Heart right ventricle (tissue), 16 donors: ENCODE results near the gene ZNF573. TPM values are rescaled to one million over a fixed set of nuclear protein-coding genes. Genes with fewer than 3 reads are reported as not detected.
"Not testable (repeated sequence)": the region's sequence is repeated elsewhere in the genome, so short reads cannot be mapped to it uniquely, and the experiment has no call there.

Source experiments
- ATAC-seq, 8 donors: fragments of 200-7000 bp; cut with Tn5 transposase; one replicate each; pipeline ENCODE4 v1.9.1; 2020; ENCODE audit warnings: mild to moderate bottlenecking in 8 of 8, moderate library complexity in 8 of 8, moderate number of reproducible peaks in 1 of 8
- DNase-seq, 2 donors: peaks; one replicate each; pipeline ENCODE4 v3.0.0-alpha.2; 2020
- H3K27ac ChIP-seq, 10 donors: fragments of 200-600 bp; sonication (generic) in 2 of 10; one replicate each; pipeline versions ENCODE4 v1.5.0 to v1.8.0; 2020 to 2022; ENCODE audit warnings: mild to moderate bottlenecking in 3 of 10
- H3K27me3 ChIP-seq, 7 donors: fragments of 200-600 bp; one replicate each; pipeline ENCODE4 v1.8.0; 2021 to 2022; ENCODE audit warnings: mild to moderate bottlenecking in 2 of 7
- H3K36me3 ChIP-seq, 9 donors: fragments of 200-600 bp; sonication (generic) in 1 of 9; one replicate each; pipeline versions ENCODE4 v1.5.0 to v1.8.0; 2020 to 2022; ENCODE audit warnings: mild to moderate bottlenecking in 2 of 9
- H3K4me1 ChIP-seq, 9 donors: fragments of 200-600 bp; sonication (generic) in 1 of 9; one replicate each; pipeline versions ENCODE4 v1.5.0 to v1.8.0; 2020 to 2022; ENCODE audit warnings: mild to moderate bottlenecking in 4 of 9
- H3K4me3 ChIP-seq, 10 donors: fragments of 200-600 bp; sonication (generic) in 2 of 10; one replicate each; pipeline versions ENCODE4 v1.5.0 to v1.8.0; 2020 to 2022; ENCODE audit warnings: mild to moderate bottlenecking in 7 of 10, moderate library complexity in 2 of 10
- H3K9me3 ChIP-seq, 11 donors: fragments of 200-600 bp in 10 of 11; sonication (generic) in 2 of 11; one replicate each; pipeline versions ENCODE4 v1.5.0 to v1.8.0; 2013 to 2022; ENCODE audit warnings: mild to moderate bottlenecking in 2 of 11, control low read depth in 1 of 11, moderate library complexity in 1 of 11
- WGBS, 2 donors: extraction: QIAGEN DNeasy Blood & Tissue Kit; methylation state at CpG; one replicate each; pipeline ENCODE4 v1.1.7; 2013; ENCODE audit warnings: inconsistent platforms in 1 of 2; 5-methylcytosine and 5-hydroxymethylcytosine counted together
- intact Hi-C, 10 donors: fragments of 100-400 bp; cut with DNase I; formaldehyde crosslinking; loops; one replicate each; pipeline versions ENCODE4 v1.11.1 to v1.14.2; 2022
- polyA plus RNA-seq, 2 donors: library from polyadenylated mRNA; stranded (reverse); fragments of 200-250 nt; gene quantifications; one replicate each; pipeline ENCODE4 v1.2.3, GENCODE V29; 2013
- total RNA-seq, 10 donors: library from RNA; stranded (reverse); fragmentation: NEBNext Ultra II Directional in 3 of 10; extraction: Animal tissue kit (Norgen Biotek cat#: 25700) in 3 of 10; gene quantifications; one replicate each; pipeline versions ENCODE4 v1.2.1 to v1.2.4, GENCODE V29; 2021 to 2023
- TF ChIP-seq, protein P1 (sequence below), 9 donors: fragments of 200-600 bp; sonication (generic) in 2 of 9; IDR thresholded peaks; one replicate each; pipeline versions ENCODE4 v1.5.0 to v1.8.0; 2021 to 2022; ENCODE audit warnings: antibody characterized with exemption in 9 of 9, mild to moderate bottlenecking in 5 of 9, moderate library complexity in 1 of 9
- donor health status: Arrhythmogenic right ventricular cardiomyopathy.
- donor health status: ischemic (EF 13 %, LVEDD 7.1; RV severe dilation, severe dysfunction).
- donor health status: healthy with polysubstance abuse.
- donor health status: DM: no; HTN: yes; CAD: no.
- donor health status: DM: no; HTN: no; CAD: no.
- donor health status: ischemic (EF 25% LVEDD 6.9; RV normal size, moderate dysfunction).
- donor health status: ischemic (EF 25% LVEDD 5.7; RV mildly dilated, moderate dysfunction).
- donor health status: healthy.
- donor health status: DM: yes; HTN: yes; CAD: no.
- donor health status: Ischemic cardiomyopathy.
- donor health status: ischemic (EF 35%, LVEDD 5.7; RV mildly dilated, moderate dysfunction).
- donor health status: nonischemic (EF 11% LVEDD 7.7; RV severe dilation, severe dysfunction).
- donor health status: DM: yes; HTN: yes; CAD: no.
- donor health status: PGD.
- donor health status: ischemic (EF 29% LVEDD 5.4; RV normal size, mild dysfunction).
- donor health status: nonischemic (EF 23%, LVEDD 6.1; RV moderate dilation, normal function).

Gene ZNF573
- total and polyA plus RNA-seq, 12 donors: 0.99 to 14.1 (median 10.1) TPM

DNA sequence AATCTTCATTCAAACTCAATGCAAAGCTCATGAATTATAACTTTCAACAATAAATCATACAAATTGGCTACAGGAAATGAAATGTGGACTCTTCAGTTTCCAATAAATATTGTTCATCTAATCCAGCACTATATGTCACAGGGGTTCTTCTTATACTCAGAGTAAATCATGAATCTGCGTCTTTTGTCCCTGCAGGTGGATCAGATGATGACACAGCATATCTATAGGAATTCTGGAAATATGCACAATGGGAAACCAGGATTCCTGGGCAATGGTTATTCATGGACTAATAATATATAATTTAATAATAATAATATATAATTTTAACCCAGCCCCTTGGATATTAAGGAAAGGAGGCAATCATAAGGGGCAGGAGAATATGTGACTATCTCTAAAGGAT is 8.4 kb downstream of the ZNF573 start:
- no peak overlapping the region for H3K4me3 ChIP-seq
- WGBS, 2 donors: 98 to 99% methylated on average over 1 of the region's 1 CpG
- no peaks in the 10 kb centered on the region for H3K4me1 ChIP-seq
- peaks cover 0 to 81% (median 18%) of the 10 kb centered on the region in 9 donors for H3K36me3 ChIP-seq
- no peak overlapping the region for H3K27ac ChIP-seq
- intact Hi-C loops: no loop called here
- TF ChIP-seq, protein P1, sequence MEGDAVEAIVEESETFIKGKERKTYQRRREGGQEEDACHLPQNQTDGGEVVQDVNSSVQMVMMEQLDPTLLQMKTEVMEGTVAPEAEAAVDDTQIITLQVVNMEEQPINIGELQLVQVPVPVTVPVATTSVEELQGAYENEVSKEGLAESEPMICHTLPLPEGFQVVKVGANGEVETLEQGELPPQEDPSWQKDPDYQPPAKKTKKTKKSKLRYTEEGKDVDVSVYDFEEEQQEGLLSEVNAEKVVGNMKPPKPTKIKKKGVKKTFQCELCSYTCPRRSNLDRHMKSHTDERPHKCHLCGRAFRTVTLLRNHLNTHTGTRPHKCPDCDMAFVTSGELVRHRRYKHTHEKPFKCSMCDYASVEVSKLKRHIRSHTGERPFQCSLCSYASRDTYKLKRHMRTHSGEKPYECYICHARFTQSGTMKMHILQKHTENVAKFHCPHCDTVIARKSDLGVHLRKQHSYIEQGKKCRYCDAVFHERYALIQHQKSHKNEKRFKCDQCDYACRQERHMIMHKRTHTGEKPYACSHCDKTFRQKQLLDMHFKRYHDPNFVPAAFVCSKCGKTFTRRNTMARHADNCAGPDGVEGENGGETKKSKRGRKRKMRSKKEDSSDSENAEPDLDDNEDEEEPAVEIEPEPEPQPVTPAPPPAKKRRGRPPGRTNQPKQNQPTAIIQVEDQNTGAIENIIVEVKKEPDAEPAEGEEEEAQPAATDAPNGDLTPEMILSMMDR (IDR thresholded peaks at IDR 0.05): no peak
- no peak for ATAC-seq
- H3K27me3 ChIP-seq: no peaks in the 10 kb centered on the region
- peaks cover 0 to 8% (median 0%) of the 10 kb centered on the region in 11 donors for H3K9me3 ChIP-seq
- DNase-seq: no peak

DNA sequence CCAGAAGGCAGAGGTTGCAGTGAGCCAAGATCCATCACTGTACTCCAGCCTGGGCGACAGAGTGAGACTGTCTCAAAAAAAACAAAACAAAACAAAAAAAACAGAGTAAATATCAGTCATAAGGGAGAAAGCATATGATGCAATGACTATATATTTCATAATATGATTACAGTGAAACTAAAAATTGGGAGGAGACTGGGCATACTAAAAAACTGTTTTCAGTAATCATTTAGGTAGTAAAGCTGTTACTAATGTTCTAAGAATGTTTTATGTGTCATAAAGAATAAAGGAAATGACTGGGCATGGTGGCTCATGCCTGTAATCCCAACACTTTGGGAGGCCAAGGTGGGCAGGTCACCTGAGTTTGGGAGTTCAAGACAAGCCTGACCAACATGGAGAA is 15.9 kb downstream of the ZNF573 start:
- DNase-seq: no peak
- no peaks in the 10 kb centered on the region for H3K4me1 ChIP-seq
- TF ChIP-seq, protein P1 (IDR thresholded peaks at IDR 0.05): no peak
- H3K27me3 ChIP-seq: no peaks in the 10 kb centered on the region
- no peak for ATAC-seq
- no peak overlapping the region for H3K27ac ChIP-seq
- intact Hi-C loops: no loop called here
- H3K9me3 ChIP-seq: peaks cover 0 to 1% (median 0%) of the 10 kb centered on the region in 11 donors
- H3K4me3 ChIP-seq: no peak overlapping the region
- WGBS, 2 donors: 95 to 96% methylated on average over 1 of the region's 1 CpG
- peaks cover 0 to 95% (median 32%) of the 10 kb centered on the region in 9 donors for H3K36me3 ChIP-seq

DNA sequence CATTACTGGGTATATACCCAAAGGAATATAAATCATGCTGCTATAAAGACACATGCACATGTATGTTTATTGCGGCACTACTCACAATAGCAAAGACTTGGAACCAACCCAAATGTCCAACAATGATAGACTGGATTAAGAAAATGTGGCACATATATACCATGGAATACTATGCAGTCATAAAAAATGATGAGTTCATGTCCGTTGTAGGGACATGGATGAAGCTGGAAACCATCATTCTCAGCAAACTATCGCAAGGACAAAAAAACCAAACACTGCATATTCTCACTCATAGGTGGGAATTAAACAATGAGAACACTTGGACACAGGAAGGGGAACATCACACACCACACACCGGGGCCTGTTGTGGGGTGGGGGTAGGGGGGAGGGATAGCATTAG is 21.7 kb downstream of the ZNF573 start:
- WGBS, 2 donors: 95 to 98% methylated on average over 3 to 4 of the region's 4 CpGs
- ATAC-seq, H3K27me3 ChIP-seq, intact Hi-C loops, H3K4me1 ChIP-seq, H3K4me3 ChIP-seq, DNase-seq, H3K27ac ChIP-seq: not testable (repeated sequence)
- Histone ChIP-seq H3K9me3 (peaks cover 0 to 28% (median 0%) of the 10 kb centered on the region in 11 donors), H3K36me3 (peaks cover 0 to 75% (median 15%) of the 10 kb centered on the region in 9 donors)

DNA sequence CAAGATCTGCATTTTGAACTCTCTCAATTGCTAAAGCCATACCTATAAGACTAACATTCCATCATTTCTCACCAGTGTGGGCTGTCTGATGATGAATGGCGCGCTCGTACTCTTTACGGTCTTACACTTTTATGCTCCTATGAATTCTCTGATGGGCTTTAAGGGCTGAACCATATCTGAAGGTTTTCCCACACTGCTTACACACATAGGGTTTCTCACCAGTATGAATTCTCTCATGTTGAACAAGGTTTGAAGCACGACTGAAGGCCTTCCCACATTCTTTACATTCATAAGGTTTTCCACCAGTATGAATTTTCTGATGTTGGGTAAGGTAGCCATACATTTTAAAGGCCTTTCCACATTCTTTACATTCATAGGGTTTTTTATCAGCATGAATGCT is 41.0 kb downstream of the ZNF573 start:
- 78 to 85% methylated on average over 5 of the region's 5 CpGs for WGBS, 2 donors
- H3K27ac ChIP-seq: no peak overlapping the region
- TF ChIP-seq, protein P1 (IDR thresholded peaks at IDR 0.05): no peak
- ATAC-seq: no peak
- peaks cover 0 to 87% (median 28%) of the 10 kb centered on the region in 9 donors for H3K36me3 ChIP-seq
- no peak overlapping the region for H3K4me3 ChIP-seq
- H3K4me1 ChIP-seq: no peaks in the 10 kb centered on the region
- no peaks in the 10 kb centered on the region for H3K27me3 ChIP-seq
- intact Hi-C loops: no loop called here
- DNase-seq: no peak
- H3K9me3 ChIP-seq: peaks cover 0 to 100% (median 35%) of the 10 kb centered on the region in 11 donors

DNA sequence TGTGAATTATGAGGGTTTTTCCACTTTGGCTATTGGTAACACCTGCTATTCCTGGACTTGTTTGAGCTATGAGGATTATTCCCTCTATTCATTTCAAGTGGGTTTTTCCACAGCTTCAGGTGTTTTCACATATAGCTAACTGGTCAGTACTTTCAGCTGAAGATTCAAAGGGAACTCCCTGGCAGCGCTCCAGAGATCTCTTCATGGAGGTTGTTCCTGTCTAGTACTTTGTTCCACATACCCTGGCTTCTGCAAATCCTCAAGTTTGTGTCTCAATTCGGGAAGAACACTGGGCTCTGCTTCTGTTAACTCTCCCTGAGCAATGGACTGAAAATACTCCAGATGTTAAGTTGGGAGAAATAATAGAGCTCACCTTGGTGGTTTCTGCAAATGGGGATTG is 54.2 kb downstream of the ZNF573 start:
- intact Hi-C loops: no loop called here
- DNase-seq (no peak), ATAC-seq (no peak)
- no peaks in the 10 kb centered on the region for H3K27me3 ChIP-seq
- TF ChIP-seq, protein P1 (IDR thresholded peaks at IDR 0.05): no peak
- H3K4me1 ChIP-seq: no peaks in the 10 kb centered on the region
- WGBS, 2 donors: 75 to 82% methylated on average over 2 of the region's 2 CpGs
- H3K36me3 ChIP-seq: no peaks in the 10 kb centered on the region
- H3K27ac ChIP-seq: no peak overlapping the region
- no peak overlapping the region for H3K4me3 ChIP-seq
- peaks cover 0 to 48% (median 0%) of the 10 kb centered on the region in 11 donors for H3K9me3 ChIP-seq
